ENCODE measurements around the gene HDAC11.
"Not testable (repeated sequence)": the region's sequence is repeated elsewhere in the genome, so short reads cannot be mapped to it uniquely, and the experiment has no call there.

The HDAC11 gene

DNA sequence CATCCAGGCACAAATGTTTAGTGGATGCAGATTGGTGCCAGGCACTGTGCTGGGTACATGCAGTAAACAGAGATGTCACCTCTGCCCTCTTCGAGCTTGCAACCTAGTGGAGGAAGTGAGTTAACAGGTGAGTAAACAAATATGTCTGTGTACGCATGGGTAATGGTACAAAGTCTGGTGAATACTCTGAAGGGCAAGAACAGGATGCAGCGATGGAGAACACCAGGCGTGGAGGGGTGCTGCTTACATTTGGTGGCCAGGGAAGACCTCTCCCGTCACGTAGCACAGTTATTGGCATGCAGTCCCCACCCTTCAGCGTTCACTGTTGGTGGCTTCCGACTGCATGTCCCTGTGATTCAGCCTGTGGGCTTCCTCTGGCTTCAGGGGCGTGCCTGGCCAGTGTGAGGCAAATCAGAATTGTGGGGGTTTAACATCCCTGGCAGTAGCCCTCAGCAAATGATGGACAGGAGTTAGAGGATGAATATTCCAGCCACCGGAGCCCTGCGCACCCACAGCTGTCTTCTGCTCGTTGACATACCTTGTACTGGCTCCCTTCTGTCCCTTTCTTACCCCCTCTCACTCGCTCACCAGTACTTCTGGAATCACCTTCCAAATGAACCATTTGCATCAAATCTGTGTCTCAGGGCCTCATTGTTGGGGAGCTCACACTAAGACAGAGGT lies 9.1 kb upstream of the HDAC11 start:
- no peak for DNase-seq

- no peak for DNase-seq
These were observed 7.8 kb upstream of the HDAC11 start for GRCh38 chr3:13472286-13472685.

GRCh38 chr3:13473020-13473419 lies 7.1 kb upstream of the HDAC11 start:
- no peak for DNase-seq

GRCh38 chr3:13474021-13474420 lies 6.1 kb upstream of the HDAC11 start:
- DNase-seq = no peak

DNA sequence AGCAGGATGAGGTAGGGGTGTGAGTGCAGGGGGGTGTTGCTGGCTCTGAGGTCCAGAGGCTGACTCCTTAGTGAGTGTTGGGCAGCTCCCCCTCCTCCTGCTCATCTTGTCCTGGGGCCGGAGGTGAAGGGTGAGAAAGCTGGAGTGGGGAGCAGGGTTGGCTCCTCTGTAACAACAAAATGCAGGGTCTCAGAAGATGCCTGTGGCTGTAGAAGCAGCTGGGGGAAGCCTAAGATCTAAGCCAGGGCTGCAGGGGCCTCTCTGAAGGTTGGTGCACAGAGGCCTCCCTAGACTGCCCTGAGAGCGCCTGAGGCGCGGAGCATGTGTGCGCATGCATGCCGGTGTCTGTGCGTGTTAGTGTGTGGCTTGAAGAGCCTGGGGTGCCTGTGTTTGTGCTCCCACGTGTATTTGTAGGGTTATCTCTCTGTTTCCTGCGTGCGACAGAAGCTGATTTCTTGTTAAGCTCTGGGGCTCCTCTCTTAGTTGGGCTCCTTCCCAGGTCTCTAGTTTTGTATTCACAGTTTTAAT lies 5.3 kb upstream of the HDAC11 start:
- DNase-seq = no peak

DNA sequence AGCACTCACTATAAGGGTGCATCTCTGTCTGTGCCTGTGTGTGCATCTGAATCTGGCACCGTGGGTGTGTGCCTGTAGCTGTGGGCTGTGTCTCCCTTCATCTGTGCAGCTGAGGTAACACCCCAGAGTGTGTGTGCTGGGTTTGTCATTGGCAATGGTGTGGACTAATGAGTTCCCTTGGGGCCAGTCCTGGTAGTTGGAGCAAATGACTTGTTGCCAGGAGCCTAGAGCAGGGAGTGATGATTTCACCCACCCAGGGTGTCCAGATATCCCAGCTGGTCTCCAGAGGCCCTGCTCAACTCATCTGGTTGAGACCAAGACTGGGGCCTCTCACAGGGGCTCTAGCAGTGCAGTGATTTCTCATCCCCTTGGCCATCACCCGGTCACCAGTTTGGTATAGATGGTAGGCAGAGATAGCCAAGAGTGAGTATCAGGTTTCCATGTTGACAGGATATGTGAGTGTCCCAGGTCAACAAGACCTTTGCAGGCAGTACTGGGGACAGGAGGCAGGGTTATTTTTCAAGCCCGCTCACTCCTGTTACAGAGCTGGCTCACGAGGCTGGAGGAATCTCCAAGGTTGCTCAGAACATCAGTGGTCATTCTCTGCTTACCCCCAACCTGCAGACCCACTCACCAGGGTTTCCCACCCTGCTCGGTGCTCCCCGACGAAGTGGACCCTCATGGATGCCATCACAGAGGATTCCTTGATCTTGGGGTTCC lies 4.1 kb upstream of the HDAC11 start:
- DNase-seq = no peak

DNA sequence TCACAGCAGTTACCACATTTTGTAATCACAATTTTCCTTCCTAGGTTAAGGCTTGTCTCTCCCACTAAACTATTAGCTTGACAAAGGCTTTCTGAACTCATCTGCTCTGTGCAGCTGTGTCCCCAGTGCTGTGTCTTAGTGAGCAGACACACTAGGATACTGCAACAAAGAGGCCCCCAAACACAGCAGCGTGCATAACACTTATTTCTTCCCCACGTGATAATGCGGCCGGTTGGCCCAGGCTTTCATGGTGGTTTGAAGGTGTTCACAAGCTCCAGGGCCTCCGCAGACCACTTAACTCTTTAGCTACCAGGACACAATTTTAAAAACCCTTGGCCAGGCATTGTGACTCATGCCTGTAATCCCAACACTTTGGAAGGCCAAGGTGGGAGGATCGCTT lies 2.2 kb upstream of the HDAC11 start:
- no peak for DNase-seq

GRCh38 chr3:13479332-13479581 lies 849 bp upstream of the HDAC11 start:
- peak; percentile 30 to 40 for DNase-seq

GRCh38 chr3:13480340-13481318 lies 523 bp downstream of the HDAC11 start:
- no peak for DNase-seq

- DNase-seq = no peak
These were observed 2.1 kb downstream of the HDAC11 start for GRCh38 chr3:13482106-13482690.

GRCh38 chr3:13483286-13483685 lies 3.2 kb downstream of the HDAC11 start:
- DNase-seq = no peak

- no peak for DNase-seq
These were observed 4.0 kb downstream of the HDAC11 start for GRCh38 chr3:13483988-13484695.

DNA sequence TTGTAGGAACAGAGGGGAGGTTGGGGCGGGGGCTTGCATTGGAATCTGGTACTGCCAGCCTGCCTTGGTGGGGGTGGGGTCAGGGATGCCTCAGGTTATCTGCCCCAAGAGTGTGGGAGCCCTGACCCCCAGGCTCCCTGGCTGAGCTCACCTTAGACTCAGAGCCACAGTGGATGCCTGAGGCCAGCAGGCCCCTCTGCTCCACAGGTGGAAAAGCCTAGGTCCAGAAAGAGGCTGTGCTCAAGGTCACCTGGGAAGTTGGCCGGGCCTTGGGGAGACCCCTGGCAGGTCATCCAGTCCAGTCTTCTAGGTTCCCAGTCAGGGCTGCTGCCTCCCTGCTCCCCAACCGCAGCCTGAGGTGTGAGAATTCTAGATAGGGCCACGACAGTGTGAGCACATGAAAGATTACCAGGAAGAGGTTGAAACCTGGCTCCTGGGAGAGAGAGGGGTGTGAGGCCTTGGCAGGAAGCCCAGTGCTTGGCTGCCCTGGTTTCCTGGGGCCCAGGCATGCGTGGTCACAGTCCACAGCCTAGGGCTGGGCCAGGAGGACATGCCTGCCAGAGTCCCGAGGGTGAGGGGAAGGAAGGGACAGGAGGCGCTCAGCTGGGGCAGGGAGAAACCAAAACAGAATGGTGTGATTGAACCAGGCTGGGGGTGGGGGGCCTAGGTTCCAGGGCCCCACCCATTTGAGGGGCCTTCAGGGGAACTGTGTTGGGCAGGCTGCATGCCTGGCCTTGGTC lies 4.9 kb downstream of the HDAC11 start:
- DNase-seq = peak; percentile 28 to 49

- DNase-seq = not testable (repeated sequence)
These were observed 5.8 kb downstream of the HDAC11 start for GRCh38 chr3:13485630-13486562.

- no peak for DNase-seq
These were observed 7.3 kb downstream of the HDAC11 start for GRCh38 chr3:13487403-13487802.

- DNase-seq = no peak
These were observed 11.3 kb downstream of the HDAC11 start for GRCh38 chr3:13491206-13491974.

DNA sequence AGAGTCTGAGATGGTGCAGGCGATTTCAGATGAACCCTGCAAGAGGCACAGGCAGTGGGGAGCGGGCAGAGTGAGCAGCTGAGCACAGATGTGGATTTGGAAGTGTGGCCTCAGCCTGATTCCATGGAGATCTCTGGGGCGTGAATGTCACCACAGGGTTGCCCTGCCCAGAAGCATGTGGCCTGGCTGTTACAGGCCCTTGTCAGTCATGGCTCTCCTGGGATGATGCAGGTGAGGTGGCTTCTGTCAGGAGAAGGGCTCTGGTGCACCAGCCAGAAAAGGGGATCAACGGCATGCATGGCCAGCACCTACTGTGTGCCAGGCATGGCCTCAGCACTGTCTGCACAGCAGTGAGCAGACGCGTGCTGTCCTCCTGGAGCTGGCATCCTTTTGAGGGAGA lies 11.9 kb downstream of the HDAC11 start:
- no peak for DNase-seq

- DNase-seq = no peak
These were observed 13.1 kb downstream of the HDAC11 start for GRCh38 chr3:13492976-13493866.
